ENCODE measurements around the gene UBE2J2. TPM values are rescaled to one million over a fixed set of nuclear protein-coding genes. Genes with fewer than 3 reads are reported as not detected.

The UBE2J2 gene
- total and polyA plus RNA-seq, 9 donors = 29.6 to 48.3 (median 41.3) TPM

- WGBS (ENCODE audit: insufficient coverage) = 52% methylated on average over 44 of the region's 56 CpGs
- H3K27me3 ChIP-seq (ENCODE audit: control insufficient read depth, insufficient read depth, low read length) = no peaks in the 10 kb centered on the region
- H3K4me1 ChIP-seq (ENCODE audit: control insufficient read depth, insufficient read depth, low read length) = peaks cover 45% of the 10 kb centered on the region
- H3K36me3 ChIP-seq (ENCODE audit: control insufficient read depth, insufficient read depth, low read length) = peaks cover 31% of the 10 kb centered on the region
- H3K4me3 ChIP-seq (ENCODE audit: low read length) = no peak within 1 kb of the TSS
- no peak for DNase-seq
- H3K9me3 ChIP-seq (replicated peaks; ENCODE audit: control insufficient read depth, low read depth, low read length) = no peaks in the 10 kb centered on the region
- peak within 1 kb of the TSS; percentile 15 for H3K27ac ChIP-seq (ENCODE audit: low read length)
Measured at GRCh38 chr1:1213345-1214265, 60.0 kb downstream of the UBE2J2 start, which contains the start of gene TNFRSF4. TNFRSF4 (minus strand) TSS chr1:1214153; CDS start chr1:1214127, 26 bp downstream.

DNA sequence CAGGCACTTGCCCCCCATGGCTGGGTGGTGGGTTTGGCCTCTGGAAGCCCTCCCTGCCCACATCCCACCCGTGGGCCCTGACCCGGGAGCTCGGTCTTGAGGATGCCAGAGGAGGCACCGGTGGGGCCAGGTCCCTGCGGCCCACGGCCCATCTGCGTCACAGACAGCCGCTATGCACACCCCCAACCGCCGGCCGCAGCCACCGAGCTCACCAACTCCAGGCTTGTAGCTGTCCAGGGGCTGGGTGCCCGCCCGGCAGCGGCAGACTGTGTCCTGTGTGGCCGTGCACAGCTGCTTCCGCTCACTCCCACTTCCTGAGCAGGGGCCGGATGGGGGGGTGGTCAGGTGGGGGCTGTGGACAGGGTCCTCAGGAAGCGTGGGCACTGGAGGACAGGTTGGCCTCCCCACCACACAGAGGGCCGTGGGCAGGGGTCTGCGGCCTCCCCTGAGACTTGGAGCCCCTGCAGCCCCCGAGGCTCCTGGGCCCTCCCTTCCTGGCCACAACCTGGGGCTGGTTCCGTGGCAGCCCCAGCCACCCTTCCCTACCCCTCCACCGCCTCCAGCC lies 60.8 kb downstream of the UBE2J2 start:
- H3K27me3 ChIP-seq (ENCODE audit: control insufficient read depth, insufficient read depth, low read length) = no peaks in the 10 kb centered on the region
- peaks cover 51% of the 10 kb centered on the region for H3K4me1 ChIP-seq (ENCODE audit: control insufficient read depth, insufficient read depth, low read length)
- H3K9me3 ChIP-seq (replicated peaks; ENCODE audit: control insufficient read depth, low read depth, low read length) = no peaks in the 10 kb centered on the region
- 38% methylated on average over 12 of the region's 24 CpGs for WGBS (ENCODE audit: insufficient coverage)
- DNase-seq = peak; percentile 49
- H3K4me3 ChIP-seq (ENCODE audit: low read length) = no peak overlapping the region
- peak overlapping the region; percentile 35 for H3K27ac ChIP-seq (ENCODE audit: low read length)
- H3K36me3 ChIP-seq (ENCODE audit: control insufficient read depth, insufficient read depth, low read length) = peaks cover 23% of the 10 kb centered on the region

- H3K4me1 ChIP-seq (ENCODE audit: control insufficient read depth, insufficient read depth, low read length) = peaks cover 59% of the 10 kb centered on the region
- H3K9me3 ChIP-seq (replicated peaks; ENCODE audit: control insufficient read depth, low read depth, low read length) = no peaks in the 10 kb centered on the region
- no peak overlapping the region for H3K27ac ChIP-seq (ENCODE audit: low read length)
- H3K36me3 ChIP-seq (ENCODE audit: control insufficient read depth, insufficient read depth, low read length) = peaks cover 16% of the 10 kb centered on the region
- no peak for DNase-seq
- WGBS (ENCODE audit: insufficient coverage) = 79% methylated on average over 24 of the region's 28 CpGs
- H3K27me3 ChIP-seq (ENCODE audit: control insufficient read depth, insufficient read depth, low read length) = peaks cover 3% of the 10 kb centered on the region
- no peak overlapping the region for H3K4me3 ChIP-seq (ENCODE audit: low read length)
Measured at GRCh38 chr1:1211541-1212441, 61.9 kb downstream of the UBE2J2 start.

DNA sequence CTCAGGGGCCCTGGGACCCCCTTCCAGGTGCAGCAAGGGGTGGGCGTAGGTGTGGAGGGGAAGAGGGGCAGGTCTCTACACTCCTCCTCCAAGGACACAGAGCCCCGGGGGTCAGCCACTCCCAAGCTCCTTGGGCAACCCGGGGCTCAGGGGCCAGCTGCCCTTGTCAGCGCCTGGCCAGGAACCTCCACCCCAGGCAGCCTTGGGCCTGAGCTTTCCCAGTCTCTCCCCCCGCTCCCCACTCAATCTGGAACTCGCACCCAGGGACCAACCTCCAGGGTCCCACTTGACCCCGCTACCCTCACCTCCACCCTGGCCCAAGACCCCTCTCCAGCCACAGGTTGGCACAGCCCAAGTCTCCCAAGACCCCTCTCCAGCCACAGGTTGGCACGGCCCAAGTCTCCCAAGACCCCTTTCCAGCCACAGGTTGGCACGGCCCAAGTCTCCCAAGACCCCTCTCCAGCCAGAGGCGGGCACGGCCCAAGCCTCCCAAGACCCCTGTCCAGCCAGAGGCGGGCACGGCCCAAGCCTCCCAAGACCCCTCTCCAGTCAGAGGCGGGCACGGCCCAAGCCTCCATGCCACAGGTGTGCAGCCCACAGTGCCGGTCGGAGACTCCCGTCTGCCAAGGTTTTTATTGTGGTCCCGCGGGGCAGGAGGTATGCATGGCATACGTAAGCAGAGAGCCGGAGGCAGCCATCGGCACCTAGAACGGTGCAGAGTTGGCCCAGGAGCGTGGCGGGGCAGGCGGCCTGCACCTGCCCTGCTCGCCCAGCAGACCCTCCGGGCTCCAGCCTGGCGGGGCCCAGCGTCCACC lies 62.7 kb downstream of the UBE2J2 start:
- Histone ChIP-seq H3K4me3 (ENCODE audit: low read length) (no peak overlapping the region), H3K27ac (ENCODE audit: low read length) (no peak overlapping the region), H3K9me3 (replicated peaks; ENCODE audit: control insufficient read depth, low read depth, low read length) (no peaks in the 10 kb centered on the region), H3K4me1 (ENCODE audit: control insufficient read depth, insufficient read depth, low read length) (peaks cover 66% of the 10 kb centered on the region), H3K36me3 (ENCODE audit: control insufficient read depth, insufficient read depth, low read length) (peaks cover 9% of the 10 kb centered on the region), H3K27me3 (ENCODE audit: control insufficient read depth, insufficient read depth, low read length) (peaks cover 10% of the 10 kb centered on the region)
- no peak for DNase-seq
- WGBS (ENCODE audit: insufficient coverage) = 88% methylated on average over 27 of the region's 31 CpGs

DNA sequence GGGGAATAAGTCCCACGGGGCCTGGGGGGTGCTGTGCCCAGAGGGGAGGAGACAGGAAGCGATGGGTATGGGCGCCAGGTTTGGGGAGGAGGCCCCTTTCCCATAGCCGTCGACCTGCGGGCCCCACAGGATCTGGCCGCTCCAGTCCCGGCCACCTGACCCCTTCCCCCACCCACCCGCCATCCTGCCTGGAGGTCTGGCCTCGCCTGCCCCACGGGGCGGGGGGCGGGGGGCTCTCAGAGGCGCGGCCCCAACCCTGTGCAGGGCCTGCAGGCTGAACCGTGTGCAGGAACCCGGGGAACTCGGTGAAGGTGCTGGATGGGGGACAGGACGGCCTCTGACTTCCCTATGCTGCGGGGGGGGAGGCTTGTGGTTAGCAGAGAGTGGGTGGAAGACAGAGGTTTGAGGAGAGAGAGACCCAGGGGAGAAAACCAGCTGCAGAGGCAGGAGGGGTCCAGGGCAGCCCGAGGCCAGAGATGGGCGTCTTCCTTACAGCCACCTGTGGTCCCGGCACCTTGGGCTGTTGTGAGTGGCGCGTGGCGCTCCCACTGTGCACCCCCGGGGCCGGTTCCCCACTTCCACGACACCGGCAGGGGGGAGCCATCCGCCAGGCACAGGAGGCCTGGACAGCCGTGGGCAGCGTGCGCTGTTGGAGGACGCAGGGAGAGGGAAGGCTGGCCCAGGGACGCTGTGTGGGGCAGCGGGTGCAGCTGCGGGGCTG lies 64.8 kb downstream of the UBE2J2 start:
- H3K4me3 ChIP-seq (ENCODE audit: low read length) = no peak overlapping the region
- 42% methylated on average over 20 of the region's 38 CpGs for WGBS (ENCODE audit: insufficient coverage)
- DNase-seq = peak; percentile 50

DNA sequence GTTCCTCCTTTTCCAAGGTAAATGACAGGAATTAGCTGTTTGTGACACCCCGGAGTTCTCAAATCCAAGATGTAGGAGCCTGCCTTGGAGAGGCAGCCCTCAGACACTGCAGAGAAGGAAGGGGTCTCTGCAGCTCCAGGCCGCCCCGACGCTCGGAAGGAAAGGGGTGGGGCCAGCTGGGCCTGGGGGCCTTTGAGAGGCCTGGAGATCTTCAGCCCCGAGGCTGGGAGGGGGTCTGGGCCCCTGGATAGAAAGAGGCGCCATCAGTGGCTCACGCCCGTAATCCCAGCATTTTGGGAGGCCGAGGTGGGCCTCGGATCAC lies 66.1 kb downstream of the UBE2J2 start:
- Histone ChIP-seq H3K9me3 (replicated peaks; ENCODE audit: control insufficient read depth, low read depth, low read length) (no peaks in the 10 kb centered on the region), H3K27ac (ENCODE audit: low read length) (peak overlapping the region; percentile 47), H3K36me3 (ENCODE audit: control insufficient read depth, insufficient read depth, low read length) (no peaks in the 10 kb centered on the region), H3K4me1 (ENCODE audit: control insufficient read depth, insufficient read depth, low read length) (peaks cover 58% of the 10 kb centered on the region), H3K4me3 (ENCODE audit: low read length) (no peak overlapping the region), H3K27me3 (ENCODE audit: control insufficient read depth, insufficient read depth, low read length) (peaks cover 20% of the 10 kb centered on the region)
- no peak for DNase-seq
- WGBS (ENCODE audit: insufficient coverage) = 78% methylated on average over 6 of the region's 11 CpGs

More for the DNA sequence above, 64.8 kb downstream of the UBE2J2 start:
- Histone ChIP-seq H3K4me1 (ENCODE audit: control insufficient read depth, insufficient read depth, low read length) (peaks cover 65% of the 10 kb centered on the region), H3K27me3 (ENCODE audit: control insufficient read depth, insufficient read depth, low read length) (peaks cover 20% of the 10 kb centered on the region), H3K9me3 (replicated peaks; ENCODE audit: control insufficient read depth, low read depth, low read length) (no peaks in the 10 kb centered on the region), H3K27ac (ENCODE audit: low read length) (peak overlapping the region; percentile 87), H3K36me3 (ENCODE audit: control insufficient read depth, insufficient read depth, low read length) (no peaks in the 10 kb centered on the region)

GRCh38 chr1:1206966-1207531 lies 66.6 kb downstream of the UBE2J2 start:
- no peak for DNase-seq
- WGBS (ENCODE audit: insufficient coverage) = 64% methylated on average over 2 of the region's 19 CpGs
- peaks cover 20% of the 10 kb centered on the region for H3K27me3 ChIP-seq (ENCODE audit: control insufficient read depth, insufficient read depth, low read length)
- H3K4me3 ChIP-seq (ENCODE audit: low read length) = no peak overlapping the region
- peaks cover 54% of the 10 kb centered on the region for H3K4me1 ChIP-seq (ENCODE audit: control insufficient read depth, insufficient read depth, low read length)
- no peaks in the 10 kb centered on the region for H3K9me3 ChIP-seq (replicated peaks; ENCODE audit: control insufficient read depth, low read depth, low read length)
- H3K27ac ChIP-seq (ENCODE audit: low read length) = no peak overlapping the region
- no peaks in the 10 kb centered on the region for H3K36me3 ChIP-seq (ENCODE audit: control insufficient read depth, insufficient read depth, low read length)

GRCh38 chr1:1206376-1206965 lies 67.2 kb downstream of the UBE2J2 start, which contains the start of gene TNFRSF18:
TNFRSF18 (minus strand) TSS chr1:1206592; CDS start chr1:1206571, 21 bp downstream.
- Histone ChIP-seq H3K4me1 (ENCODE audit: control insufficient read depth, insufficient read depth, low read length) (peaks cover 48% of the 10 kb centered on the region), H3K4me3 (ENCODE audit: low read length) (peak within 1 kb of the TSS; percentile 19), H3K36me3 (ENCODE audit: control insufficient read depth, insufficient read depth, low read length) (no peaks in the 10 kb centered on the region), H3K9me3 (replicated peaks; ENCODE audit: control insufficient read depth, low read depth, low read length) (no peaks in the 10 kb centered on the region), H3K27me3 (ENCODE audit: control insufficient read depth, insufficient read depth, low read length) (peaks cover 20% of the 10 kb centered on the region), H3K27ac (ENCODE audit: low read length) (no peak within 1 kb of the TSS)
- WGBS (ENCODE audit: insufficient coverage) = 10% methylated on average over 47 of the region's 49 CpGs
- DNase-seq = no peak

Data from muscle of leg (tissue), 11 donors.